ENCODE results near the gene ITFG2. TPM values are rescaled to one million over a fixed set of nuclear protein-coding genes. Genes with fewer than 3 reads are reported as not detected.

Gene ITFG2
- total and polyA plus RNA-seq, 10 of the 15 experiments (the other 5 are each of a cell fraction or from before 2014, with no cell fraction given), result 21.2 to 39.5 (median 25.9) TPM

- TF ChIP-seq BHLHE40 (IDR thresholded peaks at IDR 0.05; ENCODE audit: borderline replicate concordance in 1 of 2, low read depth in 2 of 2, low read length in 1 of 2) (peak in 1 of 2 experiments; percentile 41; a peak in 1 of 4 replicates), KDM1A (IDR thresholded peaks at IDR 0.05; ENCODE audit: borderline replicate concordance) (no peak), PKNOX1 (IDR thresholded peaks at IDR 0.05) (0 out of 2 replicates have a peak, but pooled peaks have one; percentile 7), ZNF217 (IDR thresholded peaks at IDR 0.05) (no peak), IKZF1 (conservative IDR thresholded peaks at IDR 0.05) (peak; percentile 31; the same call in 1 of the 2 replicates), SKIL (IDR thresholded peaks at IDR 0.05; ENCODE audit: low read depth, poor library complexity, severe bottlenecking) (peak; percentile 51), IKZF2 (IDR thresholded peaks at IDR 0.05) (peak in 1 of 2 experiments; percentile 57; a peak in 1 of 4 replicates)
These were observed 8.7 kb upstream of the ITFG2 start (continued) for GRCh38 chr12:2803635-2804392.

Data from GM12878 (cell line).